Left colon (tissue), 2 donors: ENCODE measurements around the gene C20orf141. TPM values are rescaled to one million over a fixed set of nuclear protein-coding genes. Genes with fewer than 3 reads are reported as not detected.
A peak's percentile ranks its signal among the peaks of the same experiment; 100 is the strongest.

ENCODE experiments used
- ATAC-seq: fragments of 200-7000 bp; cut with Tn5 transposase; one replicate; pipeline ENCODE4 v1.9.1; 2020; ENCODE audit warnings: mild to moderate bottlenecking, moderate library complexity
- DNase-seq, 2 donors: peaks; one replicate each; pipeline ENCODE4 v3.0.0-alpha.2; 2020
- intact Hi-C, 2 donors: fragments of 100-400 bp; cut with DNase I in 1 of 2; cut with micrococcal nuclease in 1 of 2; formaldehyde crosslinking; loops; one replicate each; pipeline versions ENCODE4 v1.11.2 to v1.14.0; 2022; cut with DNase I, micrococcal nuclease
- total RNA-seq, 2 donors: library from RNA; stranded (reverse); fragmentation: NEBNext Ultra II Directional; extraction: Animal tissue kit (Norgen Biotek cat#: 25700); gene quantifications; one replicate each; pipeline ENCODE4 v1.2.1, GENCODE V29; 2021
- donor health status: DM: no; HTN: no; CAD: no.
- donor health status: DM: yes; HTN: yes; CAD: no.

C20orf141 gene
- total RNA-seq, 2 donors from 2014 or later = not detected

DNA sequence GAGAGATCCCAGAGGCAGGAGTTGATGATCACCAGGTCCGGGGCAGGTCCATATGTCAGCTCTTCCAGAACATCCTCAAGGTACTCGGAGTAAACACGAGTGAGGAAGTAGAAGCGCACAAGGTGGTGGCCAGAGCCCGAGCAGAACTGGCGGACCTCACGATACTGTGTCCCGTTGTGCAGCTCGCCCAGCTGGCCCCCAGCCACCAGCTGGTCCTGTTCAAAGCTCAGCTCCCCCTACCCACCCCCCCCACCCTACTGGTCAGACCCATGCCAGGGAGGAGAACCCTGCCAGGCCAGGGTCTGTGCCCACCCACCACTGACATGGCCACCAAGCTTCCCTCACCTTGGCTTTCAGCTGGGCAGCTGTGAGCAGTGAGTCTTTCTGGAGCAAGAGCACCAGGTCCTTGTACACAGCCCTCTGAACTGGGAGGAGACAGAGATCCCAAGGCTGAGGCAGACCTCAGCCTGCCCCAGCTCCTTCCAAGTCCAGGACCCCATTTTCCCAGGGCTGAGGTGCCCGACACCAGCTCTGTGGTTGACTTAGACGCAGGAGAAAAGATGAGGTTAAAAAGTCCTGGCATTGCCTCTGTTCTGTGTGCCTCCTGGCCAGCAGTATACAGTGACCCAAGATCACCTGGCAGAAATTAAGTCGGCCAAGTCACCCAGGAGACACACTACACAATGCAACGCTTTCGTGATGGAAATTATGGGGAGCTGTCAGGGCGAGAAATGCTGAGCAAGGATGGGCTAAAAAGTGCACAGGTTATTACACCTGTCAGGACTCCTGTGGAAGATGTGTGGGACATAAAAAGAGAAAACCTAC, 24.3 kb downstream of the C20orf141 start:
- no peak for ATAC-seq
- DNase-seq = no peak
- intact Hi-C loops = no loop called here

- no peak for ATAC-seq
- no peak for DNase-seq
- intact Hi-C loops = no loop called here
Measured at GRCh38 chr20:2839732-2840137, 24.9 kb downstream of the C20orf141 start.

DNA sequence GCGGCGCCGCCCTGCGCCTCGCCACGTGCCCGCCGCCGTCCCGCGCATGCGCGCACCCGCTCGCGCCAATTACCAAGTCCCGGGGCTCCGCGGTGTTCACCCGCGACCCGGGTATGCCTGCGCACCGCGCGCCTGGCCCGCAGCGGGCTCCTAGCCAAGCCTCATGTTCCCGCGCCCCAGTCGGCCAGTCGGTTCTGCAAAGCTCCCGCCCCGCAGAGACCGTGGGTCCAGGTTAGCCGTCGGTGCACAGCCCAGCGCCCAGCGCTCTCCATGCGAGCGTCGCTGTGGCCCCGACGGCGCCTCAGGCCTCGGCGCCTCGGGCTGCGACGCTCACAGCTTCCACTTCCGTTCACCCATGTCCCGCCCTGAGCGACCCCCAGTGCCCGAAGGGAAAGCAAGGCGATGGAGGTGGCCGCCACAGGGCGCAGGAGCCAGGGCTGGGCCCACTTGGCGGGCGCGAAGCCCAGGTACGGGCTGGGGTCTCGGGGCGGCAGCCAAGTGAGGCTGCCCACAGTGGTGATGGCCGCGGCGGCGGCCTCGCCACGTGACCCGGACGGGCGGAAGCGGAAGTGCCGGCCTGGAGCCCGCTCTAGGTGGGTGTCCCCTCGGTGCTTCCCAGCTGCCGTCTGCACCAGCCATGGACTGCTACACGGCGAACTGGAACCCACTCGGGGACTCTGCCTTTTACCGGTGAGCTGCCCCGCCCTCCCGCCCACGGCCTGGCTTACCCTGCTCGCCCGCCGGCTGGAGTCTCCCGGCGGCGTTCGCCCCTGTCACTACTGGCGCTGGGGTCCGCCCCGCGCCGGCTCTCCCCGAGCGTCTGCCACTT, 25.6 kb downstream of the C20orf141 start, which contains the start of the genes PCED1A and VPS16:
Gene PCED1A (minus strand): TSS at position 518 of the 829 bp plus-strand sequence. CDS start 743 bp downstream, outside the sequence.
Gene VPS16 (plus strand): TSS at position 608 of the 829 bp plus-strand sequence. CDS start 30 bp downstream, at position 638.
- peak; percentile 82 to 89 for DNase-seq
- peak; percentile 98 for ATAC-seq
- intact Hi-C loops = no loop called here

- peak; percentile 59 to 60 for DNase-seq
- intact Hi-C loops = no loop called here
- ATAC-seq = peak; percentile 48
Measured at GRCh38 chr20:2840967-2841531, 26.3 kb downstream of the C20orf141 start.

DNA sequence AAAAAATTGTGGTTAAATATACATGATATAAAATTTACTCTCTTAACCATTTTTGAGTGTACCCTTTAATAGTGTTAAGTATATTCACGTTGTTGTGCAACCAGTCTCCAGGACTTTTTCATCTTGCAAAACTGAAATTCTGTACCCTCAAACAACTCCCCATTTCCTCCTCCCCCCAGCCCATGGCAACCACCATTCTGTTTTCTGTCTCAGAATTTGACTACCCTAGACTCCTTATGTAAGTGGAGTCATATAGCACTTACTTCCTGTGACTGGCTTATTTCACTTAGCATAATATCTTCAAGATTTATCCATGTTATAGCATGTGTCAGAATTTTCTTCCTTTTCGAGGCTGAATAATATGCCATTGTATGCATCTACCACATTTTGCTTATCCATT, 30.8 kb downstream of the C20orf141 start:
- intact Hi-C loops = no loop called here
- no peak for DNase-seq
- no peak for ATAC-seq

DNA sequence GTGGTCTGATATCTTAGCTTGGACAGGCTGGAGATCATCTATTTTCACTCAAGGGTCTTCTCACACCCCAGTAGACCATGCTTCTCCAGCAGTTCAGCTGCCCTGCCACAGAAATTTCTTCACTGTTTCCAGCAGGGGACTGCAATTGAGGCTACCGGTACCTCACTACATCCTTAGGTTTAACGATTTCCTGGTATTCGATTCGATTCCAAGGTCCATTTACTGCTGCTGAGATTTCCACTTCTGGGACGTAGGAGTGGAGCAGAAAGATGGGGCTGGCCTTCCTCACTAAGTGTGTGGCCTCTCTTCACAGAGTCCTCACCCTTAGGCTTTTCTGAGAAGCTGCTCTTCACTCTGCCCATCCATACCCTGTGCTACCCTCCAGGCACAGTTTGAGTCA, 31.9 kb downstream of the C20orf141 start:
- intact Hi-C loops = no loop called here
- DNase-seq (no peak), ATAC-seq (peak; percentile 73)

DNA sequence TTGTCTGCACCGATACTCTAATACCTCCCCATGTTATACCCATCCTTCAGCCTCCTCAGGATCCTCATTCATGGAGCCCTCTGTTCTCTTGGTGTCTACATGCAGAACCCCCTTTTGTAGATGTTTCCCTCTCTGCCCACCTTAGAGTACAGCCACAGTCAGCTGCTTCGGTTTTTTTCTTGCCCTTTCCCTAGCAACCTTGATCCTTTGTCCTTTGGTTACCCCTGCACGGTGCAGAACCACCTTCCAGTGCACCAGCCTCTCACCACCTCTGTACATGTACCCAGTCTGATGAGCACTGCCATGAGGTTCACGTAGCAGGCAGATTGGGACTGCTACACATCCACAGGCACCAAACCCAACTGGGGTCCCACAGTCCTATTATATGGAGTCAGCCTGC, 33.0 kb downstream of the C20orf141 start:
- DNase-seq (no peak), ATAC-seq (no peak)
- intact Hi-C loops = no loop called here

DNA sequence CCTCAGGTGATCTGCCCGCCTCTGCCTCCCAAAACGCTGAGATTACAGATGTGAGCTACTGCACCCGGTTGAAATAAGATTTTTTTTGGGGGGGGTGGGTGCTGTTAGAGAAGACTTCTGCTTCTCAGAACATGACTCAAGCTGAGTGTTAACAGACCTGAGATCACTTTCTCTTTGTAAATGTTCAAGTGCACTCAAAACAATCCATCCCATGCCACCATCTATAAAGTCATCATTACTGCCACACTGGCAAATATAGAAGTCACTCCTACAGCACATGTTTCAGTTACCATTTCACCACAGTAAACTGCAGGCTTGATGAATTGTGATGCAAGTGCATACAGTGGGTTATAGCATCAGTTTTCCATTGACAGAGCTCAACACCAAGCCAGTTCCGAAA, 34.7 kb downstream of the C20orf141 start:
- intact Hi-C loops = no loop called here
- no peak for DNase-seq

GRCh38 chr20:2851086-2851485, 36.3 kb downstream of the C20orf141 start:
- no peak for ATAC-seq
- no peak for DNase-seq
- intact Hi-C loops = no loop called here

More for the DNA sequence above, 34.7 kb downstream of the C20orf141 start:
- ATAC-seq = no peak

GRCh38 chr20:2858591-2858990, 43.8 kb downstream of the C20orf141 start:
- ATAC-seq = no peak
- intact Hi-C loops = no loop called here
- no peak for DNase-seq

- DNase-seq (no peak), ATAC-seq (no peak)
- intact Hi-C loops = no loop called here
Measured at GRCh38 chr20:2859330-2860121, 44.7 kb downstream of the C20orf141 start.

GRCh38 chr20:2864626-2865025, 49.8 kb downstream of the C20orf141 start:
- DNase-seq (no peak), ATAC-seq (no peak)
- intact Hi-C loops = no loop called here

GRCh38 chr20:2865101-2865500, 50.3 kb downstream of the C20orf141 start:
- intact Hi-C loops = no loop called here
- ATAC-seq (no peak), DNase-seq (no peak)

Other genes starting within 250 kb of the C20orf141 start
- 10 to 100 TPM; 70.9 to 85.3 TPM for gene NOP56, start 162.4 kb upstream of the C20orf141 start, total RNA-seq
- gene IDH3B, start 150.8 kb upstream of the C20orf141 start, total RNA-seq = 100 to 1,000 TPM; 104 to 144 TPM
- gene EBF4, start 122.2 kb upstream of the C20orf141 start, total RNA-seq = 1 to 10 TPM; 1.9 to 8.2 TPM
- gene CPXM1, start 14.4 kb upstream of the C20orf141 start, total RNA-seq = 1 to 10 TPM in 1 of 2 donors, under 1 TPM in 1; 0.24 to 2.3 TPM
- gene TMEM239, start 1.4 kb downstream of the C20orf141 start, total RNA-seq = not detected
- gene PCED1A, start 25.7 kb downstream of the C20orf141 start, total RNA-seq = 10 to 100 TPM; 16.2 to 26.8 TPM
- gene VPS16, start 25.8 kb downstream of the C20orf141 start, total RNA-seq = 10 to 100 TPM; 33.9 to 41.0 TPM
- 10 to 100 TPM; 41.4 to 55.5 TPM for gene PTPRA, start 58.5 kb downstream of the C20orf141 start, total RNA-seq
- gene GNRH2, start 228.6 kb downstream of the C20orf141 start, total RNA-seq = under 1 TPM in 1 of 2 donors, not detected in 1; 0.64 TPM
- 10 to 100 TPM; 33.1 to 44.1 TPM for gene MRPS26, start 231.1 kb downstream of the C20orf141 start, total RNA-seq